ENCODE results near the gene PTOV1.

The PTOV1 gene

GRCh38 chr19:49845414-49845813 is 5.5 kb upstream of the PTOV1 start:
- DNase-seq = no peak

- DNase-seq = no peak
Observed at GRCh38 chr19:49846408-49846807, 4.6 kb upstream of the PTOV1 start.

GRCh38 chr19:49847731-49848696 is 2.9 kb upstream of the PTOV1 start:
- no peak for DNase-seq

- DNase-seq = no peak
Observed at GRCh38 chr19:49848938-49849337, 2.0 kb upstream of the PTOV1 start.

- DNase-seq = no peak
Observed at GRCh38 chr19:49849433-49850220, 1.3 kb upstream of the PTOV1 start.

GRCh38 chr19:49850221-49850486 is 805 bp upstream of the PTOV1 start:
- no peak for DNase-seq

- DNase-seq = no peak
Observed at GRCh38 chr19:49851456-49852259, 699 bp downstream of the PTOV1 start.

GRCh38 chr19:49852631-49853126 is 1.7 kb downstream of the PTOV1 start:
- no peak for DNase-seq

GRCh38 chr19:49853852-49854377 is 3.0 kb downstream of the PTOV1 start:
- DNase-seq = no peak

- no peak for DNase-seq
Observed at GRCh38 chr19:49854378-49855263, 3.7 kb downstream of the PTOV1 start.

- no peak for DNase-seq
Observed at GRCh38 chr19:49855277-49855675, 4.3 kb downstream of the PTOV1 start.

- DNase-seq = no peak
Observed at GRCh38 chr19:49855676-49856573, 5.0 kb downstream of the PTOV1 start.

GRCh38 chr19:49856574-49857021 is 5.6 kb downstream of the PTOV1 start:
- DNase-seq = no peak

- DNase-seq = no peak
Observed at GRCh38 chr19:49857061-49857837, 6.3 kb downstream of the PTOV1 start.

GRCh38 chr19:49857838-49858087 is 6.8 kb downstream of the PTOV1 start:
- no peak for DNase-seq

- no peak for DNase-seq
Observed at GRCh38 chr19:49858088-49858985, 7.4 kb downstream of the PTOV1 start.

- DNase-seq = no peak
Observed at GRCh38 chr19:49859682-49860335, 8.8 kb downstream of the PTOV1 start.

Measured in T-helper 9 cell (primary cell).